ENCODE data around the gene PRDM16. TPM values are rescaled to one million over a fixed set of nuclear protein-coding genes. Genes with fewer than 3 reads are reported as not detected.

Gene PRDM16
- total RNA-seq, 1 experiment from 2014 or later: 6.1 TPM

DNA sequence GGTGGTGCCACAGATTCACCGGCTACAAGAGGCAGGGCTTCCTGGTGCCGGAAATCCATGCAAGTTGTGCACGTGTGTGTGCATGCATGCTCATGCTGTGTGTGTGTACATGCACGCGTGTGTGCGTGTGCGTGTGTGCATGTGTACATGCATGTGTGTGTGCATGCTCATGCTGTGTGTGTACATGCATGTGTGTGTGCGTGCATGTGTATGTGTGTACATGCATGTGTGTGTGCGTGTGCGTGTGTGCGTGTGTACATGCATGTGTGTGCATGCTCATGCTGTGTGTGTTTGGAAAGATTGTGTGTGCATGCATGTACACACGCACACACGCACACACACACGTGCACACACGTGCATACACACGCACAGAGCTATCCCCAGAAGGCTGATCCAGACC lies 48.9 kb downstream of the PRDM16 start:
- ATAC-seq: no peak
- no peaks in the 10 kb centered on the region for H3K4me1 ChIP-seq (ENCODE audit: control insufficient read depth in 1 of 2, insufficient read depth in 2 of 2, low read length in 2 of 2)
- no TSS peak for BruUV-seq (replicated peaks)

More for the DNA sequence above, 48.9 kb downstream of the PRDM16 start:
- ChIA-PET RAD21 (ENCODE audit: low non-redundant PET in 1 of 2, low total read pairs in 2 of 2, uncharacterized antibody in 2 of 2, unreplicated experiment in 2 of 2) (no interaction called here), POLR2A (no interaction called here), CTCF (no interaction called here)
- no peak for TF ChIP-seq ZFX (IDR thresholded peaks at IDR 0.05)
- no peak for TF ChIP-seq ZNF274 (IDR thresholded peaks at IDR 0.05; ENCODE audit: low read depth, low read length)
- TF ChIP-seq EGR1 (IDR thresholded peaks at IDR 0.05; ENCODE audit: low read depth): no peak
- no peak for TF ChIP-seq SRF (IDR thresholded peaks at IDR 0.05; ENCODE audit: low read depth)
- TF ChIP-seq TCF7L2 (IDR thresholded peaks at IDR 0.05; ENCODE audit: borderline replicate concordance, extremely low read depth, insufficient read depth, insufficient read length): no peak
- TF ChIP-seq, protein P1, sequence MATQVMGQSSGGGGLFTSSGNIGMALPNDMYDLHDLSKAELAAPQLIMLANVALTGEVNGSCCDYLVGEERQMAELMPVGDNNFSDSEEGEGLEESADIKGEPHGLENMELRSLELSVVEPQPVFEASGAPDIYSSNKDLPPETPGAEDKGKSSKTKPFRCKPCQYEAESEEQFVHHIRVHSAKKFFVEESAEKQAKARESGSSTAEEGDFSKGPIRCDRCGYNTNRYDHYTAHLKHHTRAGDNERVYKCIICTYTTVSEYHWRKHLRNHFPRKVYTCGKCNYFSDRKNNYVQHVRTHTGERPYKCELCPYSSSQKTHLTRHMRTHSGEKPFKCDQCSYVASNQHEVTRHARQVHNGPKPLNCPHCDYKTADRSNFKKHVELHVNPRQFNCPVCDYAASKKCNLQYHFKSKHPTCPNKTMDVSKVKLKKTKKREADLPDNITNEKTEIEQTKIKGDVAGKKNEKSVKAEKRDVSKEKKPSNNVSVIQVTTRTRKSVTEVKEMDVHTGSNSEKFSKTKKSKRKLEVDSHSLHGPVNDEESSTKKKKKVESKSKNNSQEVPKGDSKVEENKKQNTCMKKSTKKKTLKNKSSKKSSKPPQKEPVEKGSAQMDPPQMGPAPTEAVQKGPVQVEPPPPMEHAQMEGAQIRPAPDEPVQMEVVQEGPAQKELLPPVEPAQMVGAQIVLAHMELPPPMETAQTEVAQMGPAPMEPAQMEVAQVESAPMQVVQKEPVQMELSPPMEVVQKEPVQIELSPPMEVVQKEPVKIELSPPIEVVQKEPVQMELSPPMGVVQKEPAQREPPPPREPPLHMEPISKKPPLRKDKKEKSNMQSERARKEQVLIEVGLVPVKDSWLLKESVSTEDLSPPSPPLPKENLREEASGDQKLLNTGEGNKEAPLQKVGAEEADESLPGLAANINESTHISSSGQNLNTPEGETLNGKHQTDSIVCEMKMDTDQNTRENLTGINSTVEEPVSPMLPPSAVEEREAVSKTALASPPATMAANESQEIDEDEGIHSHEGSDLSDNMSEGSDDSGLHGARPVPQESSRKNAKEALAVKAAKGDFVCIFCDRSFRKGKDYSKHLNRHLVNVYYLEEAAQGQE (IDR thresholded peaks at IDR 0.05; ENCODE audit: low read depth): no peak
- TF ChIP-seq ELF1 (IDR thresholded peaks at IDR 0.05; ENCODE audit: borderline replicate concordance, low read depth): no peak
- TF ChIP-seq, protein P2, sequence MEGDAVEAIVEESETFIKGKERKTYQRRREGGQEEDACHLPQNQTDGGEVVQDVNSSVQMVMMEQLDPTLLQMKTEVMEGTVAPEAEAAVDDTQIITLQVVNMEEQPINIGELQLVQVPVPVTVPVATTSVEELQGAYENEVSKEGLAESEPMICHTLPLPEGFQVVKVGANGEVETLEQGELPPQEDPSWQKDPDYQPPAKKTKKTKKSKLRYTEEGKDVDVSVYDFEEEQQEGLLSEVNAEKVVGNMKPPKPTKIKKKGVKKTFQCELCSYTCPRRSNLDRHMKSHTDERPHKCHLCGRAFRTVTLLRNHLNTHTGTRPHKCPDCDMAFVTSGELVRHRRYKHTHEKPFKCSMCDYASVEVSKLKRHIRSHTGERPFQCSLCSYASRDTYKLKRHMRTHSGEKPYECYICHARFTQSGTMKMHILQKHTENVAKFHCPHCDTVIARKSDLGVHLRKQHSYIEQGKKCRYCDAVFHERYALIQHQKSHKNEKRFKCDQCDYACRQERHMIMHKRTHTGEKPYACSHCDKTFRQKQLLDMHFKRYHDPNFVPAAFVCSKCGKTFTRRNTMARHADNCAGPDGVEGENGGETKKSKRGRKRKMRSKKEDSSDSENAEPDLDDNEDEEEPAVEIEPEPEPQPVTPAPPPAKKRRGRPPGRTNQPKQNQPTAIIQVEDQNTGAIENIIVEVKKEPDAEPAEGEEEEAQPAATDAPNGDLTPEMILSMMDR (IDR thresholded peaks at IDR 0.05 in 2 of 3, conservative IDR thresholded peaks at IDR 0.05 in 1 of 3; ENCODE audit: borderline replicate concordance in 1 of 3, insufficient read depth in 1 of 3, low read depth in 2 of 3, low read length in 2 of 3): no peak
- no peak for TF ChIP-seq EZH2phosphoT487 (IDR thresholded peaks at IDR 0.05; ENCODE audit: borderline replicate concordance)
- no peak for TF ChIP-seq JUND (IDR thresholded peaks at IDR 0.05)
- Histone ChIP-seq H3K4me2 (ENCODE audit: low read length) (no peak overlapping the region), H4K20me1 (ENCODE audit: insufficient read depth) (no peaks in the 10 kb centered on the region), H3K9me3 (ENCODE audit: control insufficient read depth in 1 of 2, insufficient read depth in 1 of 2, low read depth in 1 of 2, low read length in 2 of 2) (no peaks in the 10 kb centered on the region), H2AFZ (ENCODE audit: low read depth, low read length, poor library complexity, severe bottlenecking) (no peak overlapping the region), H3K9me2 (ENCODE audit: insufficient read depth) (no peaks in the 10 kb centered on the region), H3K4me3 (replicated peaks in 1 of 2; ENCODE audit: low read depth in 1 of 2, low read length in 2 of 2) (no peak overlapping the region), H3K27me3 (ENCODE audit: insufficient read depth, low read length) (no peaks in the 10 kb centered on the region), H3K36me3 (ENCODE audit: control insufficient read depth in 1 of 2, insufficient read depth in 2 of 2, low read length in 2 of 2) (no peaks in the 10 kb centered on the region), H3K27ac (ENCODE audit: low read depth, low read length) (no peak overlapping the region), H3K9ac (ENCODE audit: low read length) (no peak overlapping the region), H3K79me2 (ENCODE audit: insufficient read depth, low read length) (no peaks in the 10 kb centered on the region)
- intact Hi-C loops (cut with micrococcal nuclease): no loop called here
- no peak for DNase-seq (ENCODE audit: low read depth, low spot score)
